ENCODE measurements around the gene NUP42.

- TF ChIP-seq CTCF (conservative IDR thresholded peaks at IDR 0.05; ENCODE audit: low read length) (no peak), EZH2phosphoT487 (IDR thresholded peaks at IDR 0.05; ENCODE audit: borderline replicate concordance) (no peak)
Measured at GRCh38 chr7:23133797-23134196, 48.1 kb upstream of the NUP42 start.

Data from Loucy (cell line).